Measurements from ENCODE around the gene GFM2.
"Not testable (repeated sequence)": the region's sequence is repeated elsewhere in the genome, so short reads cannot be mapped to it uniquely, and the experiment has no call there.

Gene GFM2

DNA sequence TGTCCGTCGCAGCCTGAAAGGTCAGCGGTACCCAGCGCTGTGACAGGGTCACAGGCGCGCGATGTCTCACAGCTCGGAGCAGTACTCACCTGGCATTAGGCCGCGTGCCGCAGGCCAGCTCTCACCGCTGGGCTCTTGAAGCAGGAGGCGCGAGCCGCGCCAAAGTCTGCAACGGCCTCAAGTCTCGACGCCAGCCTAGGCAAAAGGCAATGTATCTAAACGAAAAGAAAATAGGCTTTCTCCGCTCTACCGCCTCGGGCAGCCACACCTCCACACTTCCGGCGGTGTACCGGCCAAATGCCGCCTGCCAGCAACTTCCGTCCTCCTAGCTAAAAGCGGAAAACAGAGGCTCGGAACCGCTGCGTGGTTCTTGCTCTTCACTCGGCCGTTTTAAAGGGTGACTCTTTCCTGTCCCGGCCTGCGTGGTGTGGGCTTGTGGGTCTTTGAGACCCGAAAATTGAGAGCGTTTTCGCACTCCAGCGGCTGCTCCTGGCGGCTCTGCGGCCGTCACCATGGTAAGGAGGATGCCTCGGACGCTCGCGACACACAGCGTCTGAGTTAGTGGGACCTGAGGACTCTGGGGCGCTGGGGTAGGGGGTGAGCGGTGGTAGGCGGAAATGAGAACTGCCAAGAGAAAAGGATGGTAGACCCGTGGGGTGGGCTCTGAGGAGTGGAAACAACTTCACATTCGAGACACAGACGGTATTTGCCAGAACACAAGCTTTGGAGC lies at the start of gene GFM2, which contains the start of gene NSA2:
TSS of gene GFM2 (minus strand) at position 269 of the 730 bp plus-strand sequence. CDS start 3,375 bp downstream, outside the sequence.
TSS of gene NSA2 (plus strand) at position 401 of the 730 bp plus-strand sequence. CDS start at position 513, 112 bp downstream.
- peak; percentile 92 to 94 for DNase-seq

DNA sequence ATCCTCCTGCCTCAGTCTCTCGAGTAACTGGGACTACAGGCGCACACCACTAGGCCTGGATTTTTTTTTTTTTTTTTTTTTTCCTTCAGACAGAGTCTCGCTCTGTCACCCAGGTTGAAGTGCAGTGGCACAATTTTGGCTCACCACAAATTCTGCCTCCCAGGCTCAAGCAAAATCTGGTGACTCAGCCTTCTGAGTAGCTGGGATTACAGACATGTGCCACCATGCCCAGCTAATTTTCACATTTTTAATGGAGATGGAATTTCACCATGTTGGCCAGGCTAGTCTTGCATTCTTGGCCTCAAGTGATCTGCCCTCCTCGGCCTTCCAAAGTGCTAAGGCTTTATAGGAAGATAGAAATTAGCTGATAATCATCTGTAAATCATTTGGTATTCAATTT lies 44.0 kb upstream of the GFM2 start:
- DNase-seq, result no peak

DNA sequence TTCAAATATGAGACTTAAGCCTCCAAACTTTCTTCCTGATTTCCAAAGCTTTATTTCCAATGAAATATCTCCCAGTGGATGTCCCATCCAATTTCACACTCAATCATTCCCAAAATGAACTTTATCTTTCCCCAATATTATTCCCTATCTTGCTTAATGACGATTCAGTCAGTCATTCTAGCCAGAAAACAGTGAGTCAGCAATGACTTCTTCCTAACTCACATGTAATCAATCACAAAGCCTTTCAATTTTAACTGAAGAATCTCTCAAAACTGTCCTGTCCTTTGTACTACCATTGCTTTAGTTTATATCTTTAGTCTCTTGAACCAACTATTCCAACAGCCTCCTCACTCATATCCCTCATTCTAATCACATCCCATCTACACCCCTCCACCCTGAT lies 35.0 kb upstream of the GFM2 start:
- DNase-seq, result no peak

DNA sequence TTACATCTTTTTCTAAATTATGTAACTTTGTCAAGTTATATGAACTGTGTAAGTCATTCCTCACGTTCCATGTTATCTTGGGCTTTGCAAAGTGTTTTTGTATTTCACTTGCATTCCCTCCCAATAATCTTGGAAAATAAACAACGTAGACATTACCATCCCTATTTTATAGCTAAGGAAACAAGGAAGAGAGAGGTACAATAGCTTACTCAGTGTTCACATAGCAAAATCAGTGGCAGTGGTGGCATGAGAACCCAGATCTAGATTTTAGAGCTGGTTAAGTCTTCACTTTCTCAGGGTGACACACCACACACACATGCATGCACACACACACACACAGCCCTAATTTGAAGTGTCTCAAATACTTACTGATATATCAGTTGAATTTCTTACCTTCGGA lies 34.3 kb upstream of the GFM2 start:
- DNase-seq, result no peak

DNA sequence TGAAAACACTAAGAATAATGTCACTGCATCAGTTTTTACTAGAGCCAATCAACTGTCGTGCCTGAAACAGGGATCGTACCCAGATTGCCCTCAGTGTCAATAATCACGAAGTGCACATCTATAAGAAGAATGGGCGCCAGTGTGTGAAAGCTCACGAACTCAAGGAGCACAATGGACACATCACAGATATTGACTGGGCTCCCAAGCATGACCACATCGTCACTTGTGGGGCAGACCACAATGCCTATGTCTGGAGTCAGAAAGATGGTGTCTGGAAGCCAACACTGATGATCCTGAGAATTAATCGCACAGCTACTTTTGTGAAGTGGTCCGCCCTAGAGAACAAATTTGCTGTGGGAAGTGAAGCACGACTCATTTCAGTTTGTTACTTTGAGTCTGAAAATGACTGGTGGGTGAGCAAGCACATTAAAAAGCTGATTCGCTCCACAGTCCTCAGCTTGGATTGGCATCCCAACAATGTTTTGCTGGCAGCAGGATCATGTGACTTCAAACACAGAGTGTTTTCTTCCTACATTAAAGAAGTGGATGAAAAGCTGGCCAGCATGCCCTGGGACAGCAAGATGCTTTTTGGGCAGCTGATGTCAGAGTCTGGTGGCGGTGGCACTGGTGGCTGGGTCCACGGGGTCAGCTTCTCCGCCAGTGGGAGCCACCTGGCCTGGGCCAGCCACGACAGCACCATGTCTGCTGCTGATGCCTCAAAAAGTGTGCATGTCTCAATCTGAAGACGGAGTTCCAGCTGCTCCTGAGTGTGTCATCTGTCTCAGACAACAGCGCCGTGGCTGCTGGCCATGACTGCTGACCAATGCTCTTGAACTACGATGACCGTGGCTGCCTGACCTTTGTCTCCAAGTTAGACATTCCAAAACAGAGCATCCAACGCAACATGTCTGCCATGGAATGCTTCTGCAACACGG lies 32.3 kb upstream of the GFM2 start:
- no peak for DNase-seq

DNA sequence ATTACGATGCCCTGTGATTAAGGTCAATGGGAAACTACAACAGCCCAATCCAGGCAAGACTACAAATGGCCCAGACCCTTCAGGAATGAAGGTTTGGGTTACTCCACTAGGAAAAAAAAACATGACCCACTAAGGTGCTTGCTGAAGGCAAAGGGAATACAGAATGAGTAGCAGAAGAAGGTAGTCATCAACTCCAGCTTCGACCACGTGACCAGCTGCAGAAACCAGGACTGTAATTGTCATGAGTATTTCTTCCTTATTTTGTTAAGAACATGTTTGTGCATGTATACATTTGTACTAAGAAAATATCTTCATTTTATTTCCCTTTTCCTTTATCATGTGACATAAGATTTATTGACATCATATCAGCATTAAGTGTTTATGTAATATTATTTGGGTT lies 24.8 kb upstream of the GFM2 start:
- DNase-seq, result not testable (repeated sequence)

- DNase-seq, result no peak
These were observed 20.5 kb upstream of the GFM2 start for GRCh38 chr5:74787424-74787823.

- DNase-seq, result no peak
These were observed 19.9 kb upstream of the GFM2 start for GRCh38 chr5:74786851-74787250.

DNA sequence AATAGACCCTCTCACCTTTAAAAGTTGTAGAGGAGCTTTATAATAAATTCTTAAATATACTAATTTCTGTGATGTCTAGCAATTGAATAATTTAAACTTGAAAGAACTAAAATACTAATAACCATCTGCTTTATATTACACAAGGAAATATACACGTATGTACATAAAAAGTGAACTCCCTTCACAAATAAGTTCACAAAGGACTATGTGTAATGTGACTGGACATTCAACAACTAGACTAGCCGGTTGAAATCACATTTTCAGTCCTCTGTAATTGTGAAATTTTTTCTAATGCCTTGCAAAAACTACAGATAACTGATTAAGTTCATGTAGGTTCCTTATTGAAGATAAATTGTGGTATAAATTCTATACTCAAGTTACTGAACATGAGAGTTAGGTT lies 11.7 kb upstream of the GFM2 start:
- DNase-seq, result no peak

DNA sequence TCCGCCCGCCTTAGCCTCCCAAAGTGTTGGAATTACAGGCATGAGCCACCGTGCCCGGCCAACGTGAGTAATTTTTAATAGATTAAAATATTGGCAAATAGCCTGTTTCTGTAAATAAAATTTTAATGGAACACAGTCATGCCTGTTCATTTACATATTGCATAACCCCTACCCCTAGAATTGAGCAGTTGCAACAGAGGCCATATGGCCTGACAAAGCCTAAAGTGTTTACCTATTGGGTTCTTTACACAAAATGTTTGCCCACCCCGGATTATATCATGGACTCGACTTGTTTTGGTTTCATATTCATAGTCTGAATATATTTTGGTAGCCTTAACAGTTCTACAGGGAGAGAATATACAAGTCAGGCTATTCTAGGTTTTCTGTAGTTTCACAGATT lies 5.4 kb upstream of the GFM2 start:
- DNase-seq, result no peak

DNA sequence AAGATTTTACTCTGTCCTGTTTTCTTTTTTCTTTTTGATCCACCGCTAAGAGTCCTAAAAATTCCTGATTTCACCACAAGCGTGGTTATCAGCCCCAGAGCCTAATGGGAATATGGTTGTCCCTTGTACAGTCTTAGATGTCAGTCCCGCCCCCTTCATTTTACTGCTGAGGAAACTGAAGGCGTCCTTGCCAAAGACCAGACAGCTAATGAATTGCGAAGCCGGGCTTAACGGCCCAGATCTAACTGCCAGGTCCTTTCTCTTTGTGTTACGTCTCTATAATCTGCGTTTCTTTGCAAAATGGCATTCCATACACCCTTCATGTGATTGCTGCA lies 629 bp upstream of the GFM2 start:
- no peak for DNase-seq

- DNase-seq, result peak in 1 of 2 donors; percentile 56
These were observed 484 bp downstream of the GFM2 start for GRCh38 chr5:74766418-74766848.

DNA sequence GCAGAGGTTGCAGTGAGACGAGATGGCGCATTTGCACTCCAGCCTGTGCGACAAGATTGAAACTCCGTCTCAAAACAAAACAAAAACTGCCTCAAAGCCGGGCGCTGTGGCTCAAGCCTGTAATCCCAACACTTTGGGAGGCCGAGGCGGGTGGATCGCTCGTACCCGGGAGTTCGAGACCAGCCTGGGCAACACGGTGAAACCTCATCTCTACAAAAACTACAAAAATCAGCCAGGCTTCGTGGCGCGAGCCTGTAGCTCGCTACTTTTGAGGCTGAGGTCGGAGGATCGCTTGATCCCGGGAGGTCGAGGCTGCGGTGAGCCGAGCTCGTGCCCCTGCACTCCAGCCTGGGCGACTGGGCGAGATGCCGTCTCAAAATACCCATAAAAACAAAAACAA lies 988 bp downstream of the GFM2 start:
- DNase-seq, result no peak

DNA sequence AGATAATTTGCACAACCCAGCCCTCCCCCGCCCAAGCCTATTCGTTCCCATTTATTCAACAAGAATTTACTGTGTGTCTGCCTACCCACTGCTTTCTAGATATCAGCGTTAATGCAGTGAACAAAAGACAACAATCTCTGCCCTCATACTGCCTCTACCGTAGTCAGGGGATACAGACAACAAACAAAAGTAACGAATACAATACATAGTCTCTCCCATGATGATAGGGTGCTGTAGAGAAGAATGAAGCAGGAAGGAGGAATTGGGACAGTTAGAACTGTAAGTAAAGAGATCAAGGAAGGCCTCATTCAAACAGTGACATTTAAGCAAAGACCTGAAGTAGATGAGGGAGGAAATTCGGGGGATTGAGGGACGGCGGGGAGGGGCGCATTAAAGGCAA lies 1.7 kb downstream of the GFM2 start:
- DNase-seq, result no peak

GRCh38 chr5:74763504-74763903 lies 3.4 kb downstream of the GFM2 start:
- DNase-seq, result no peak

GRCh38 chr5:74762599-74762998 lies 4.3 kb downstream of the GFM2 start:
- DNase-seq, result no peak

GRCh38 chr5:74761241-74761640 lies 5.7 kb downstream of the GFM2 start:
- no peak for DNase-seq

DNA sequence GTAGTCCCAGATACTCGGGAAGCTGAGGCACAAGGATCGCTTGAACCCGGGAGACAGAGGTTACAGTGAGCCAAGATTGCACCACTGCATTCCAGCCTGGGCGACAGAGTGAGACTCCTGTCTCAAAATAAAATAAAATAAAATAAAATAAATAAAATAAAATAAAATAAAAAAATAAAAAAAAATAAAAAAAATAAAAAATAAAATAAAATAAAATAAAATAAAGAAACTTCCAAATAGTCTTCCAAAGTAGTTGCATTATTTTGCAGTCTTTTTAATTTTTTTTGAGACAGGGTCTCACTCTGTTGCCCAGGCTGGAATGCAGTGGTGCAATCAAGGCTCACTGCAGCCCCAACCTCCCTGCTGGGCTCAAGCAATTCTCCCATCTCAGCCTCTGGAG lies 18.2 kb downstream of the GFM2 start:
- DNase-seq, result not testable (repeated sequence)

DNA sequence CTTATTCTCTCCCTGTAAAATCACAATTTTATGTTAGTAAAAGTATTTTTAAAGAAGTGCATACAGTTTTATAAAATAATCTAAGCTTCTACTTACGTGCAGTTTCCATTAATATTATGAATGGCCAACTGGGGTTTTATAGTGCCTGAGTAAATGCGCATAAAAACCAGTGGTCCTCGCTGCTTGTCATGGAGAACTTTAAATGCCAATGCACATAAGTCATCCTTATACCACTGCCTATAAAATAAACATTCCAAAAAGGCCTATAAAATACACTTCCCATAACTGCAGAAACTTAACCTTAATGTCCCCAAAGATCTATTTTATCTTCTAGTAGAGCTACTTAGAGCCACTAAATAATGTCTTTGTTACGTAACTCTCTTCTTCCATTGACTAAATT lies 28.5 kb downstream of the GFM2 start:
- DNase-seq, result no peak

- DNase-seq, result no peak
These were observed 30.2 kb downstream of the GFM2 start for GRCh38 chr5:74736759-74737158.

- DNase-seq, result no peak
These were observed 41.6 kb downstream of the GFM2 start for GRCh38 chr5:74725331-74725730.

- no peak for DNase-seq
These were observed 44.6 kb downstream of the GFM2 start for GRCh38 chr5:74722271-74722670.

GRCh38 chr5:74717596-74717995 lies 49.3 kb downstream of the GFM2 start:
- DNase-seq, result no peak

- DNase-seq, result no peak
These were observed 73.7 kb downstream of the GFM2 start for GRCh38 chr5:74693191-74693590.

Data from CD4-positive, alpha-beta T cell treated with Interleukin-4 for 1 hour (primary cell).